GM12874 (cell line): ENCODE measurements around the gene GPR142.

Experiments
- TF ChIP-seq, protein P1 (sequence below): IDR thresholded peaks from 2 replicates; pipeline ENCODE4 v1.5.1; 2011; ENCODE audit warnings: low read depth, mild to moderate bottlenecking, control low read depth, low read length, moderate library complexity; ENCODE audit not compliant: insufficient read depth

The GPR142 gene

DNA sequence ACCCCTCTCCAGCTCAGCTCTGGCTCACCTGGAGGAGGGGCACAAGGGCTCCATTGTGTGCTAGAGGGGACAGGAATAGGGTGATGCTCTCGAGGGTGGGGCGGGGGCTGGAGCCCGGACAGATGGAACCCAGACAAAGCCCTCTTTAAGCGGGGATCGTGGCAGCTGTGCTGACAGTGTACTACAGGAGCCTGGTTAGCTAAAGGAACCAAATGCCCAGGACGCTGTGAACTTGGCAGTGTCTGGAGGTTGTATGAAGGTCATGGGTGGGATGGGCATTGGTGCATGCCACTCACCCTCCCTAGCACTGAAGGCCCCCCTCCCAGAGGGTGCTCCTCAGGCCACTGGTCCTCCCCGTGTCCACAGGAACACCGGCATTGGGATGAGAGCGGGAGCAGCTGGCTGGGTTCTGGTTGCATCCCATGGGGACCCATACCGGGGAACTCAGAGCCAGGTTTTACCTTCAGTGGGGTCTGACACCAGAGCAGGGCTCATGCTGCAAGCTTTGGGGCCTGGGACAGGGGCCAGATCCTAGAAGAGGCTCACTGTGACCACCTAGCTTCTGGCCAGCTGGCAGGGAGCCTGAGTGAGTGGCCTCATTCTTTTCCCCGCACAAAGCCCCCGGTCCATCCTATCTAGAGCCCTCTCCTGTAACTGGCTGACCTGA is 29.3 kb upstream of the GPR142 start:
- TF ChIP-seq, protein P1, sequence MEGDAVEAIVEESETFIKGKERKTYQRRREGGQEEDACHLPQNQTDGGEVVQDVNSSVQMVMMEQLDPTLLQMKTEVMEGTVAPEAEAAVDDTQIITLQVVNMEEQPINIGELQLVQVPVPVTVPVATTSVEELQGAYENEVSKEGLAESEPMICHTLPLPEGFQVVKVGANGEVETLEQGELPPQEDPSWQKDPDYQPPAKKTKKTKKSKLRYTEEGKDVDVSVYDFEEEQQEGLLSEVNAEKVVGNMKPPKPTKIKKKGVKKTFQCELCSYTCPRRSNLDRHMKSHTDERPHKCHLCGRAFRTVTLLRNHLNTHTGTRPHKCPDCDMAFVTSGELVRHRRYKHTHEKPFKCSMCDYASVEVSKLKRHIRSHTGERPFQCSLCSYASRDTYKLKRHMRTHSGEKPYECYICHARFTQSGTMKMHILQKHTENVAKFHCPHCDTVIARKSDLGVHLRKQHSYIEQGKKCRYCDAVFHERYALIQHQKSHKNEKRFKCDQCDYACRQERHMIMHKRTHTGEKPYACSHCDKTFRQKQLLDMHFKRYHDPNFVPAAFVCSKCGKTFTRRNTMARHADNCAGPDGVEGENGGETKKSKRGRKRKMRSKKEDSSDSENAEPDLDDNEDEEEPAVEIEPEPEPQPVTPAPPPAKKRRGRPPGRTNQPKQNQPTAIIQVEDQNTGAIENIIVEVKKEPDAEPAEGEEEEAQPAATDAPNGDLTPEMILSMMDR = no peak

DNA sequence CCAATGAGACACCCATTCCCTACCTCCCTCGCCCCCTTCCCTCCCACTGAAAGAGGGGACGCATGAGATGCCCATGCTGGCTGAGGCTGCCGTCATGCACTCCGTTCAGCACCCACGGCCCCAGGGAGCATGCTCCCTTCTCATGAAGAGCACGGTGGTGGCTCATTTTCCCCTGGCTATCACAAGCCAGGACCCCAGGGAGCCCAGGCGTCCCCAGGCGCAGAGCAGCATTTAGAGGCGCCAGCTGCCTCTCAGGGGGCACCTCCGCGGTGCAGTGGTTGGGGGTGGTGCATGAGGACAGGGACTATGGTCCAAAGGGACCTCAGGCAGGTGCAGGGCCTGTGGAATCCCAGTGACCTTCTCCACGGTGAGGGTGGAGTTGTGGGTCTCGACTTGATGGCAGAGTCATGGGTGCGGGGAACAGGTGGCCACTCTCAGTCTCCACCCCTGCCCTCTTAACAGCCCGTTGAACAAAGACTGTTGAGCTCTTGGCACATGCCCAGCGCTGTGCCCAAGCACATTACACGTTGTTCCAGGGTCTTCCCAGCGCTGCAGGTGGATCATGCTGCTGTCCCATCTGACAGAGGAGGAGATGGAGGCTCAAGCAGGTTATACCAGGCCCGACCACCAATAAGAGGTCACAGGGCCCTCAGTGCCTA is 27.6 kb upstream of the GPR142 start:
- TF ChIP-seq, protein P1 = no peak

DNA sequence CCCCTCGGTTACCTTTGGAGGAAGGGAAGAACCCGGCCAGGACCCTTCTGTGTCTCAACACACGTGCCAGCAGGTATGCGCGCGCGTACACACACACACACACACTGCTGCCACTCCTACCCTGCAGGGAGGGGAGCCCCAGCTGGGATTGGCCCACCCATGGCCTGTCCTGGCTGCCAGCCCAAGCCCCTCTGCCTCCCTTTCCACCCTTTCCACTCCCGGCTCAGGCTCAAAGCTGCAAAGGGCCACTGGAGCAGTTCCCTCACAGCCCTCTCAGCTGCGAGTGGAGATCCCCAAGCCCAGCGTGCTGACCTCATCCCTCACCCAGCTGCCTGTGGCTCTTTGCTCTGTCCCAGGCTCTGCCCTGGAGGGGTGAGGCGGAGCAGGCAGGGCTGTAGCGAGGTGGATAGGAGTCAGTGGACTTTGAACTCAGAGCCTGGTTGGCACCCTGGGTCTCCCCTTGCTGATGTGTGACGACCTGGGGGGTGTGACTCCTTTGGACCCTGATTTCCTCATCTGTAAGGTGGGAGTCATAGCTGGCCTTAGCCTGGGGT is 26.8 kb upstream of the GPR142 start:
- TF ChIP-seq, protein P1 = no peak

DNA sequence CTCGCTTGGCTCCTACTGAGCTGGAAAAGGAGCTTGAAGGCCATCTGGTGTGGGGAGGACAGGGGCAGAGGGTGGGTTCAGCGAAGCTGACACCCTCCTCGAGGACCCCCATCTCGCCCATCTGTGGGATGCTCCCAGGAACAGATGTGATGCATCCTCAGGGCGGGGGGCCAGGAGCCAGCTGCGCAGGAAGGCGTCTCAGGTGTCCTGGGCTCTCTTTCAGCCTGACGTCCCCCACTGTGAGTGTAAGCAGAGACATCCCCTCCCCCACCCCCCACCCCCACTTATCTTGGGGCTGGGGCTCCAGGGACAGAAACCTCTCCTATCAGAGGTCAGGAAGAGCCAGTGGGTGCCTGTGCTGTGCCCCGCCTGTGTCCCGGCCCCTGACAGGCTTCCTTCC is 25.1 kb upstream of the GPR142 start:
- TF ChIP-seq, protein P1 = no peak

DNA sequence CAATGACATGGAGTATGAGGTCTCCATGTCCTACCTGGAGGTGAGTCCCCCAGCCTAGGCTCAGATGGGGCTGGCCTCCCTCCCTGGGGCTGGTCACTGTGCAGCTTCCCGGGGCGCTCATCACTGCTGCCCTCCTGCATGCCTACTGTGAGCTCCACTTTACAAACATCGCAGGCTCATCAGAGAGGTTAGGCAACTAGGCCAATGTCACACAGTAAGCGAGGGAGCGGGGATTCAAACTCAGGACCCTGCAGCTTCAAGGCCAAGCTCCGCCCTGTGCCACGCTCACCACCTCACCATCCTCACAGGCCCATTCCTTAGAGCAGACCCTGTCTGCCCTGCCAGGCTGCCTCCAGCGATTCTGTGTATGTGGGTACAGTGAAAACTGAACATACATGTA is 24.2 kb upstream of the GPR142 start:
- TF ChIP-seq, protein P1 = no peak

DNA sequence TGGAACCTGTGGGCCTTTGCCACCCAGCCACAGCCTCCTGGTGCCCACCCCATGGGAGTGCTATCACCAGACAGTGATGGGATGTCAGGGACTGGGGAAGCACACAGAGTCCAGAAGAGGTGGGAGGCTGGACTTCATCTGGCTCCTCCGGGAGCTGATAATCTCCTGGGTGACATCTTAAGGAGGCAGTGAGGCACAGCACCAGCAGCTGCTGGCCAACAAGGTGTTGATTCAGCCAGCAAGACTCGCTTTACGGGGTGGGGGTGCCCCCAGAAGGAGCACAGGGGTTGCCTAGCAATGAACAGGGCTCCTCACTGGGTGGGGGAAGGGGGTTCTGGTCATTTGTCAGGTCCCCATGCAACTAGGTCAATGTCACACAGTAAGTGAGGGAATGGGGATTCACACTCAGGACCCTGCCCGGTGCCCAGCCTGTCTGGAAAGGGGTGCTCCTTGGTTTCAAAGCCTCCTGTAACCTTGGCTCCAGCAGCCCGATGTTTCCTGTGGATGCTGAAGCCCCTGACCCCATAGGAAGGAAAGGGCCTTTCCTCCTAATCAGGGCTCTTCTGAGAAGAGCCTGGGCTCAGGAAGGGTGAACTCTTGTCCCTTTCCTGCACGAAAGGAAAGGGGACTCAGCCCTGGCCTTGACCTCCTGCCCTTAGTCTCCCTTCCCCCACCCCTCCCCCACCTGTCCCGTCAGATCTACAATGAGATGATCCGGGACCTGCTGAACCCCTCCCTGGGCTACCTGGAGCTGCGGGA is 23.6 kb upstream of the GPR142 start:
- TF ChIP-seq, protein P1 = no peak

DNA sequence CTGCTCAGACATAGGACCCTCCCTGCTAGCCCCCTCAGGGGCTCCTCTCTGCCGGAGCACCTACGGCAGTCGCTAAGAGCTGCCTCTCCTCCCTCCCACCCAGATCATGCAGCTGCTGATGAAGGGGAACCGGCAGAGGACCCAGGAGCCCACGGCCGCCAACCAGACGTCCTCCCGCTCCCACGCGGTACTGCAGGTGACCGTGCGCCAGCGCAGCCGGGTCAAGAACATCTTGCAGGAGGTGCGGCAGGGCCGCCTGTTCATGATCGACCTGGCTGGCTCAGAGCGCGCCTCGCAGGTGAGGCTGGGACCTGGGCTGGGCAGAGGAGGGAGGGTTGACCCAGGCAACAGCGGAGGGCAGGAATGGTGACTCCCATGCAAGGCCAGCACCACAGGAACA is 22.6 kb upstream of the GPR142 start:
- TF ChIP-seq, protein P1 = no peak
